ENCODE results near the gene ARIH2.

DNA sequence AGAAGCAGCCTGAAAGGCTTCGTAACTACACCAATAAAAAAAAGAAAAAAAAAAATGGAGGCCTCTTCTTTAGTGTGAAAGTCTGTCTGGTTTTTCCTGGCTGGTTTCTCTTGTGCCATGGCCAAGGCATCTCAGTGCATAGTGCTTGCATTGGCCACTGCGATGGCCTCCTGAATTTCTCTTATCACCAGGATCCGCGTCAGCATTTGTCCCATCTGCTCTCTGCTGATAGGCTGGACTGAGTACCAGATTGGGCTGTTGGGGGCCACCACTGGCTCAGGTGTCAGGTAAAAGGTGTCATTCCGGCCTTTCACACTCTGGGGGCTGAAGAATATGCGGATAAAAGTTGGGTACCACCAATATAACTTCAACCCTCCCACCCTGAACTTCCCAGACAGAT is 111.7 kb downstream of the ARIH2 start:
- TF ChIP-seq, protein P1, sequence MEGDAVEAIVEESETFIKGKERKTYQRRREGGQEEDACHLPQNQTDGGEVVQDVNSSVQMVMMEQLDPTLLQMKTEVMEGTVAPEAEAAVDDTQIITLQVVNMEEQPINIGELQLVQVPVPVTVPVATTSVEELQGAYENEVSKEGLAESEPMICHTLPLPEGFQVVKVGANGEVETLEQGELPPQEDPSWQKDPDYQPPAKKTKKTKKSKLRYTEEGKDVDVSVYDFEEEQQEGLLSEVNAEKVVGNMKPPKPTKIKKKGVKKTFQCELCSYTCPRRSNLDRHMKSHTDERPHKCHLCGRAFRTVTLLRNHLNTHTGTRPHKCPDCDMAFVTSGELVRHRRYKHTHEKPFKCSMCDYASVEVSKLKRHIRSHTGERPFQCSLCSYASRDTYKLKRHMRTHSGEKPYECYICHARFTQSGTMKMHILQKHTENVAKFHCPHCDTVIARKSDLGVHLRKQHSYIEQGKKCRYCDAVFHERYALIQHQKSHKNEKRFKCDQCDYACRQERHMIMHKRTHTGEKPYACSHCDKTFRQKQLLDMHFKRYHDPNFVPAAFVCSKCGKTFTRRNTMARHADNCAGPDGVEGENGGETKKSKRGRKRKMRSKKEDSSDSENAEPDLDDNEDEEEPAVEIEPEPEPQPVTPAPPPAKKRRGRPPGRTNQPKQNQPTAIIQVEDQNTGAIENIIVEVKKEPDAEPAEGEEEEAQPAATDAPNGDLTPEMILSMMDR (conservative IDR thresholded peaks at IDR 0.05; ENCODE audit: low read depth in 2 of 2): no peak
- no peak for TF ChIP-seq CREB1 (CRISPR knock-in tag; IDR thresholded peaks at IDR 0.05; ENCODE audit: low read depth)
- TF ChIP-seq, protein P2, sequence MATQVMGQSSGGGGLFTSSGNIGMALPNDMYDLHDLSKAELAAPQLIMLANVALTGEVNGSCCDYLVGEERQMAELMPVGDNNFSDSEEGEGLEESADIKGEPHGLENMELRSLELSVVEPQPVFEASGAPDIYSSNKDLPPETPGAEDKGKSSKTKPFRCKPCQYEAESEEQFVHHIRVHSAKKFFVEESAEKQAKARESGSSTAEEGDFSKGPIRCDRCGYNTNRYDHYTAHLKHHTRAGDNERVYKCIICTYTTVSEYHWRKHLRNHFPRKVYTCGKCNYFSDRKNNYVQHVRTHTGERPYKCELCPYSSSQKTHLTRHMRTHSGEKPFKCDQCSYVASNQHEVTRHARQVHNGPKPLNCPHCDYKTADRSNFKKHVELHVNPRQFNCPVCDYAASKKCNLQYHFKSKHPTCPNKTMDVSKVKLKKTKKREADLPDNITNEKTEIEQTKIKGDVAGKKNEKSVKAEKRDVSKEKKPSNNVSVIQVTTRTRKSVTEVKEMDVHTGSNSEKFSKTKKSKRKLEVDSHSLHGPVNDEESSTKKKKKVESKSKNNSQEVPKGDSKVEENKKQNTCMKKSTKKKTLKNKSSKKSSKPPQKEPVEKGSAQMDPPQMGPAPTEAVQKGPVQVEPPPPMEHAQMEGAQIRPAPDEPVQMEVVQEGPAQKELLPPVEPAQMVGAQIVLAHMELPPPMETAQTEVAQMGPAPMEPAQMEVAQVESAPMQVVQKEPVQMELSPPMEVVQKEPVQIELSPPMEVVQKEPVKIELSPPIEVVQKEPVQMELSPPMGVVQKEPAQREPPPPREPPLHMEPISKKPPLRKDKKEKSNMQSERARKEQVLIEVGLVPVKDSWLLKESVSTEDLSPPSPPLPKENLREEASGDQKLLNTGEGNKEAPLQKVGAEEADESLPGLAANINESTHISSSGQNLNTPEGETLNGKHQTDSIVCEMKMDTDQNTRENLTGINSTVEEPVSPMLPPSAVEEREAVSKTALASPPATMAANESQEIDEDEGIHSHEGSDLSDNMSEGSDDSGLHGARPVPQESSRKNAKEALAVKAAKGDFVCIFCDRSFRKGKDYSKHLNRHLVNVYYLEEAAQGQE (IDR thresholded peaks at IDR 0.05; ENCODE audit: unreplicated experiment): no peak
- no peak for TF ChIP-seq JUNB (IDR thresholded peaks at IDR 0.05; ENCODE audit: unreplicated experiment)
- TF ChIP-seq EZH2 (IDR thresholded peaks at IDR 0.05; ENCODE audit: low read depth, unreplicated experiment): no peak
- no peak for TF ChIP-seq POLR2AphosphoS5 (IDR thresholded peaks at IDR 0.05; ENCODE audit: low read depth)
- no peak for TF ChIP-seq EZH2phosphoT487 (IDR thresholded peaks at IDR 0.05; ENCODE audit: unreplicated experiment)
- TF ChIP-seq, protein P3, sequence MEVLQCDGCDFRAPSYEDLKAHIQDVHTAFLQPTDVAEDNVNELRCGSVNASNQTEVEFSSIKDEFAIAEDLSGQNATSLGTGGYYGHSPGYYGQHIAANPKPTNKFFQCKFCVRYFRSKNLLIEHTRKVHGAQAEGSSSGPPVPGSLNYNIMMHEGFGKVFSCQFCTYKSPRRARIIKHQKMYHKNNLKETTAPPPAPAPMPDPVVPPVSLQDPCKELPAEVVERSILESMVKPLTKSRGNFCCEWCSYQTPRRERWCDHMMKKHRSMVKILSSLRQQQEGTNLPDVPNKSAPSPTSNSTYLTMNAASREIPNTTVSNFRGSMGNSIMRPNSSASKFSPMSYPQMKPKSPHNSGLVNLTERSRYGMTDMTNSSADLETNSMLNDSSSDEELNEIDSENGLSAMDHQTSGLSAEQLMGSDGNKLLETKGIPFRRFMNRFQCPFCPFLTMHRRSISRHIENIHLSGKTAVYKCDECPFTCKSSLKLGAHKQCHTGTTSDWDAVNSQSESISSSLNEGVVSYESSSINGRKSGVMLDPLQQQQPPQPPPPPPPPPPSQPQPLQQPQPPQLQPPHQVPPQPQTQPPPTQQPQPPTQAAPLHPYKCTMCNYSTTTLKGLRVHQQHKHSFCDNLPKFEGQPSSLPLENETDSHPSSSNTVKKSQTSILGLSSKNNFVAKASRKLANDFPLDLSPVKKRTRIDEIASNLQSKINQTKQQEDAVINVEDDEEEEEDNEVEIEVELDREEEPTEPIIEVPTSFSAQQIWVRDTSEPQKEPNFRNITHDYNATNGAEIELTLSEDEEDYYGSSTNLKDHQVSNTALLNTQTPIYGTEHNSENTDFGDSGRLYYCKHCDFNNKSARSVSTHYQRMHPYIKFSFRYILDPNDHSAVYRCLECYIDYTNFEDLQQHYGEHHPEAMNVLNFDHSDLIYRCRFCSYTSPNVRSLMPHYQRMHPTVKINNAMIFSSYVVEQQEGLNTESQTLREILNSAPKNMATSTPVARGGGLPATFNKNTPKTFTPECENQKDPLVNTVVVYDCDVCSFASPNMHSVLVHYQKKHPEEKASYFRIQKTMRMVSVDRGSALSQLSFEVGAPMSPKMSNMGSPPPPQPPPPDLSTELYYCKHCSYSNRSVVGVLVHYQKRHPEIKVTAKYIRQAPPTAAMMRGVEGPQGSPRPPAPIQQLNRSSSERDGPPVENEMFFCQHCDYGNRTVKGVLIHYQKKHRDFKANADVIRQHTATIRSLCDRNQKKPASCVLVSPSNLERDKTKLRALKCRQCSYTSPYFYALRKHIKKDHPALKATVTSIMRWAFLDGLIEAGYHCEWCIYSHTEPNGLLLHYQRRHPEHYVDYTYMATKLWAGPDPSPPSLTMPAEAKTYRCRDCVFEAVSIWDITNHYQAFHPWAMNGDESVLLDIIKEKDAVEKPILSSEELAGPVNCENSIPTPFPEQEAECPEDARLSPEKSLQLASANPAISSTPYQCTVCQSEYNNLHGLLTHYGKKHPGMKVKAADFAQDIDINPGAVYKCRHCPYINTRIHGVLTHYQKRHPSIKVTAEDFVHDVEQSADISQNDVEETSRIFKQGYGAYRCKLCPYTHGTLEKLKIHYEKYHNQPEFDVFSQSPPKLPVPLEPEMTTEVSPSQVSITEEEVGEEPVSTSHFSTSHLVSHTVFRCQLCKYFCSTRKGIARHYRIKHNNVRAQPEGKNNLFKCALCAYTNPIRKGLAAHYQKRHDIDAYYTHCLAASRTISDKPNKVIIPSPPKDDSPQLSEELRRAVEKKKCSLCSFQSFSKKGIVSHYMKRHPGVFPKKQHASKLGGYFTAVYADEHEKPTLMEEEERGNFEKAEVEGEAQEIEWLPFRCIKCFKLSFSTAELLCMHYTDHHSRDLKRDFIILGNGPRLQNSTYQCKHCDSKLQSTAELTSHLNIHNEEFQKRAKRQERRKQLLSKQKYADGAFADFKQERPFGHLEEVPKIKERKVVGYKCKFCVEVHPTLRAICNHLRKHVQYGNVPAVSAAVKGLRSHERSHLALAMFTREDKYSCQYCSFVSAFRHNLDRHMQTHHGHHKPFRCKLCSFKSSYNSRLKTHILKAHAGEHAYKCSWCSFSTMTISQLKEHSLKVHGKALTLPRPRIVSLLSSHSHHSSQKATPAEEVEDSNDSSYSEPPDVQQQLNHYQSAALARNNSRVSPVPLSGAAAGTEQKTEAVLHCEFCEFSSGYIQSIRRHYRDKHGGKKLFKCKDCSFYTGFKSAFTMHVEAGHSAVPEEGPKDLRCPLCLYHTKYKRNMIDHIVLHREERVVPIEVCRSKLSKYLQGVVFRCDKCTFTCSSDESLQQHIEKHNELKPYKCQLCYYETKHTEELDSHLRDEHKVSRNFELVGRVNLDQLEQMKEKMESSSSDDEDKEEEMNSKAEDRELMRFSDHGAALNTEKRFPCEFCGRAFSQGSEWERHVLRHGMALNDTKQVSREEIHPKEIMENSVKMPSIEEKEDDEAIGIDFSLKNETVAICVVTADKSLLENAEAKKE (CRISPR knock-in tag; IDR thresholded peaks at IDR 0.05): no peak
- no peak for TF ChIP-seq ZNF114 (CRISPR knock-in tag; IDR thresholded peaks at IDR 0.05)
- no peak for TF ChIP-seq STAT1 (IDR thresholded peaks at IDR 0.05; ENCODE audit: unreplicated experiment)
- TF ChIP-seq ZNF331 (CRISPR knock-in tag; IDR thresholded peaks at IDR 0.05; ENCODE audit: low read depth): no peak
